C1 segment of cervical spinal cord (tissue), 14 donors: ENCODE results near the gene GPC3.
"Not testable (repeated sequence)": the region's sequence is repeated elsewhere in the genome, so short reads cannot be mapped to it uniquely, and the experiment has no call there.

ENCODE experiments used
- DNase-seq, 14 donors: peaks; one replicate each; lab custom pipeline; 2025; lab: John Stamatoyannopoulos, UW

The GPC3 gene

DNA sequence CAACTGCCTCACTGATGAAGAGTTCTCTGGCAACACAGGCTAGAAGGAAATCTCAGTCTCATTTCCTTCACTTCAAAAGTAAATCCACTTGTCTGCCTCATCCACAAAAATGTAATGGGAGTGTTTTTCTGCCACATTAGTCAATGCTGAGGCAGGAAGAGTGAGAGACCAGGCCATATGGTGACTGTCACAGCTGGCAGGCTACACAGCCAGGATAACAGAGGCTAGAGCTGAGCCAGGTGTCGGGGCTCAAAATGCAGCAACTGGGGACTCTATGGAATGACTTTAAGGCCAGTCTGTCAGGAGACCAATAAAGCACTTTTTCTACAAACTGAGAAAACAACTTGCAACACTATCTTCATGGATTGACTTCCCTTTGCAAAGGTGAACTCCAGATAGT lies 204.2 kb downstream of the GPC3 start:
- DNase-seq: no peak

- no peak for DNase-seq
These were observed 209.3 kb downstream of the GPC3 start for GRCh38 chrX:133776072-133776471.

DNA sequence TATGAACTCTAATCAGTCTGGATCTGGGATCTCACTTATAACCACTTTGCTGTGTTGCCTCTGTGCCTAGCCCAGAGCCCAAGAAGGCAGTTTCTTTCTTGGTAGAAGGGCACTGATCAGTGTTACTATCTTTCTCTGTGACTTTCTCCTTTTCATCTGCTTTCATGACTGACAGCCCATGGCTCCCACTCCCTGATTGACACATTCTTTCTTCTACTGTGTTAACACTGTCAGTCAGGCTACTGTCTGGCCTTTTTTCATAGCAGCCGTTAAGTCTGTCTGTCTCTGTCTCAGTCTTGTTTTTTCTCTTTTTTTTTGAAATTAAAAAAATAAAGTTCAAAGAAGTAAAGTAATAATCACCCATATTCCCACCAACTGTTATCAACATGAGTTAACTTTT lies 210.6 kb downstream of the GPC3 start:
- DNase-seq: no peak

DNA sequence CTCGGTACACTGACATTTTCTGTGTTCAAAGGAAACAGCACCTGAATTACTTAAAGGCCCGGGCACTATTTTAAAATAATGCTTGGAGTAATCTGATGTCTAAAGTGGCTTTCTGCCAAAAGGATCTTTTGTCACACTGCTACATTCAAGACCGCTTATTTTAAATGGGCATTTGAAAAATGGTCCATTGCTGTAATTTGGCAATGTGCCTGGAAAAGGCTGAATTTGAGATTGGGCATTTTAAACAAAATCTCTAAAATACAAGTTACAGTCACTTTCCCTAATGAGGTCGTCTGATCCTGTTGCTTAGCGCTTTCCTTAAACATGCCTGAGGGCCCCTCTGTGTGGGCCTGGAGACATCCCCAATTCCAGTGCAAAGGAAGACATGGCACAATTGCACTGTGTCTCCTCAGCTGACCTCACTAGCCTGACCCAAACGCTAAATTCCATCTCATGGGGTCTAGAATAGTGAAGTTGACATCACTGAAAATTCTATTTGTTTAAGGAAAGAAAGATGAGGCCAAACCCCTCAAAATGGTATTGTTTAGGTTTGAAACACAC lies 214.2 kb downstream of the GPC3 start:
- no peak for DNase-seq

DNA sequence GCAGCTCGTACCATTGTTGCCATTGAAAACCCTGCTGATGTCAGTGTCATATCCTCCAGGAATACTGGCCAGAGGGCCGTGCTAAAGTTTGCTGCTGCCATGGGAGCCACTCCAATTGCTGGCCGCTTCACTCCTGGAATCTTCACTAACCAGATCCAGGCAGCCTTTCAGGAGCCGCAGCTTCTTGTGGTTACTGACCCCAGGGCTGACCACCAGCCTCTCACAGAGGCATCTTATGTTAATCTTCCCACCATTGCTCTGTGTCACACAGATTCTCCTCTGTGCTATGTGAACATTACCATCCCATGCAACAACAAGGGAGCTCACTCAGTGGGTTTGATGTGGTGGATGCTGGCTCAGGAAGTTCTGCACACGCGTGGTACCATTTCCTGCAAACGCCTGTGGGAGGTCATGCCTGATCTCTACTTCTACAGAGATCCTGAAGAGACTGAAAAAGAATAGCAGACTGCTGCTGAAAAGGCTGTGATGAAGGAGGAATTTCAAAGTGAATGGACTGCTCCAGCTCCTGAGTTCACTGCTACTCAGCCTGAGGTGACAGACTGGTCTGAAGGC lies 222.3 kb downstream of the GPC3 start:
- DNase-seq: not testable (repeated sequence)

- DNase-seq: no peak
These were observed 230.7 kb downstream of the GPC3 start for GRCh38 chrX:133754657-133755056.

- DNase-seq: no peak
These were observed 235.4 kb downstream of the GPC3 start for GRCh38 chrX:133749951-133750350.

GRCh38 chrX:133749370-133749769 lies 236.0 kb downstream of the GPC3 start:
- DNase-seq: no peak

GRCh38 chrX:133747196-133747595 lies 238.2 kb downstream of the GPC3 start:
- DNase-seq: no peak

DNA sequence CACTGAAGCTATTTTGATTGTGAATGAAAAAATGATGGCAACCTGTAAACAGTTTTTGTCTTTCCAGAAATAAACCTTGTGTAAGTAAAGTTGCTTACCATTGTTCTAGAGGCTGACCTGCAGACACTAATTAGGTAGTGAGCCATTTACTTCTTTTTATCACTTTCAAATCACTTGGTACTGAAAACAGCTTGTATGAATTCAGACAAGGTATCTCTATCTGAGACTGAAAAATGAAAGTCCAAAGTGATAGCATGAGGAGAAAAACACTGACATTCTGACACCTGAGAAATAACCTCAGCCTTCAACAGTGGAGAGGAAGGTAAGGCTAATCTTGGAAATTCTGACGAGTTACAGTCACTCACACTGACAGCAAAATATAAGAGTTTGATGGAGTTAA lies 238.8 kb downstream of the GPC3 start:
- no peak for DNase-seq

DNA sequence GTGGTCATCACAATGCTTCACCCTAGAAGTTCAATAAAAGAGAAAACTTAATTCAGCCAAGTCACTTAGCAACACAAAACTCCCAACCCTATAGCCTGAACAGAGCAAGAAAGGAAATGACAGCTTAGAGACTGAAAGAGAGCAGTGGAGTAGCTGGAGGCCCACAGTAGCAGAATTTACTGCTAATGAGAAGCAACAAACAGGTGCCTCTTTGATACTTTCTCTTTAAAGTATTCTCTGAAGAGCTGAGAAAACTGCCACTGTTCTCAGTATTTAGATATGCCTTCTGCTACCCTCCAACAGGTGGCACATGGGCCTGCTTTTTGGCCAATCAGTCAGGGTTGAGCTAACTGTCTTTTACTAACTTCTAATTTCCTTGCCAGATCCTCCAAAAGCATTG lies 240.0 kb downstream of the GPC3 start:
- no peak for DNase-seq

DNA sequence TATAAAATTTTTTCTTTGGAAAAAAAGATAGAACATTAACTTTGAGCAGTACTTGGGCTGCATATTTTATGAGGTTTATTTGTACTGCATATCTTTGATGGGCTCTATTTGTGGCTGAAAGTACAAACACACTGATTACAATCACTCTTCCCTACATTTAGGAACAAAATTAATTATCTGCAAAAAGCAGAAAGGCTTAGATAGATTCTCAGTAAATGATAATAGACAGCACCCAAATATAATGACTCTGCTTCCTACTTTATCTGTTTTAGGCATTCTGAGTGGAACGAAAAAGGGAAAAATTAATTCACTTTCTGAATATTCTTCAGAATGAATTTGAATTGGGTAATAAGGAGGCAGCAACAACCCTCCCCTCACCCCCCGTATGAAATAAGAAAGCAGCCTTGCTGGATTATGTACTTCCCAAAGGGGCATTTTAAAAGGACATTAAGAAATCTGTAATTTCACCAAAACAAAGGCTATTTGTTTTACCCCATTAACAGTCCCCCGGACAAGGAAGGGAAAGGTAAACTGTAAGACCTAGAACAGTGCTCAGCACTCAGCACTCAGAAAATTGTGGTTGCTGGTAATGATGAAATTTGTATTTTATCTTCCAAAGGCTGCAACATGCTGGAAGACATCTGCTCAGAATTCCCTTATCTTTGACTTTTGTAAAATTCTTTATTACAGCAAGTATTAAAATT lies 242.6 kb downstream of the GPC3 start:
- no peak for DNase-seq

DNA sequence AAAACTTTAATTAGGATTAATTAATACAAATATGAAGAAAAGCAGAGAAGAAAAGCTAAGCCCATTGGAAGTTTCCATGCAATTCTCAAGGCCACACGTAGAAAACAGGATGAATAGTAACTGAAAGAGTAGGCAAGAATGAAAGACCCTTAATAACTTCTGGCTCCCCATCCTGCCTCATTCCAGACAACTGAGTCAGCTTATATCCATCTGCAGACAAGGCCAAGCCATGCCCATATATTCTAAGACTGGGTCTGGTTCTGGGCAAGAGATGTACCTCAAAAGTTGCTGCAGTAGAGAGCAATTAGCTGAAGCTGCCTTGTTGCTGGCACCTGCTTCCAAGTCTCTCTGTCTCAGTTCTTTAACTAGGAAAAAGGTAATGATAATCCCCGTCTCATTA lies 244.1 kb downstream of the GPC3 start:
- no peak for DNase-seq

GRCh38 chrX:133726642-133727041 lies 258.8 kb downstream of the GPC3 start:
- DNase-seq: no peak

- no peak for DNase-seq
These were observed 259.2 kb downstream of the GPC3 start for GRCh38 chrX:133726211-133726630.

- DNase-seq: no peak
These were observed 261.5 kb downstream of the GPC3 start for GRCh38 chrX:133723930-133724329.

DNA sequence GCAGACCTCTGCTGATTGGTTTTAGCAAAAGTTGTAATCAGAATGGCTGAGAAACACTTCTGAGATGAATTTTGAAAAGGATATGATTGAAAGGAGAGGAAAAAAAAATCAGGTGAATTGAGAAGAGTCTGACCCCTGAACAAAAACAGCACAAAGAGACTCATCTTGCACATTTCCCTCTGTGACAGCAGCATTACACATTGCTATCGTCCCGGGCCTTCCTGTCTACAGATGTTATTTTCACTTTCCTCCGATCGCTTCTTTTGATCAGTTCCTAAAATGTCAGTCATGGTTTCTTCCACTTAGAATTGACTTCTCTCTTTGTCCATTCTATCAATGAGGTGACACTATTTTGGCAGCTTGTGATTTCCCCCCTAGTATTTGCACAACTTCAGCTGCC lies 262.6 kb downstream of the GPC3 start:
- DNase-seq: no peak

GRCh38 chrX:133720269-133720668 lies 265.1 kb downstream of the GPC3 start:
- not testable (repeated sequence) for DNase-seq

GRCh38 chrX:133715715-133716114 lies 269.7 kb downstream of the GPC3 start:
- no peak for DNase-seq

DNA sequence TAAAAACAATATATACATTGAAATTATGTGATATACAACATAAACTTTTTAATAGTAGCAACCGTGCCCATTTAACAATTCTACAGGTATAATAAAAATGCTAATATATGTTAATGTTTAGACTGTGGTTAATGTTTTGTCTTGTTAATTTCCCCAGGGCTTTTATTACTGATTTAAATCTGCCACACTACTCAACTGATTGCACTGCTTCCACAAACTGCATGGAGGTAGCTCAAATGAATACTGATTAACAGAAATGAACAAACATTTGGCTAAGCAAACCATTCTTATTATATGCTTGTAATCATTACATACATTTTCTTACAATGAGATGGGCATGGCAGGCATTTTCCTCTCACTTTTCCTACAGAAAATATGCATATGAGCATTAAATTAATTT lies 275.9 kb downstream of the GPC3 start:
- no peak for DNase-seq

- no peak for DNase-seq
These were observed 278.5 kb downstream of the GPC3 start for GRCh38 chrX:133706890-133707289.

GRCh38 chrX:133702230-133702629 lies 283.2 kb downstream of the GPC3 start:
- DNase-seq: no peak

DNA sequence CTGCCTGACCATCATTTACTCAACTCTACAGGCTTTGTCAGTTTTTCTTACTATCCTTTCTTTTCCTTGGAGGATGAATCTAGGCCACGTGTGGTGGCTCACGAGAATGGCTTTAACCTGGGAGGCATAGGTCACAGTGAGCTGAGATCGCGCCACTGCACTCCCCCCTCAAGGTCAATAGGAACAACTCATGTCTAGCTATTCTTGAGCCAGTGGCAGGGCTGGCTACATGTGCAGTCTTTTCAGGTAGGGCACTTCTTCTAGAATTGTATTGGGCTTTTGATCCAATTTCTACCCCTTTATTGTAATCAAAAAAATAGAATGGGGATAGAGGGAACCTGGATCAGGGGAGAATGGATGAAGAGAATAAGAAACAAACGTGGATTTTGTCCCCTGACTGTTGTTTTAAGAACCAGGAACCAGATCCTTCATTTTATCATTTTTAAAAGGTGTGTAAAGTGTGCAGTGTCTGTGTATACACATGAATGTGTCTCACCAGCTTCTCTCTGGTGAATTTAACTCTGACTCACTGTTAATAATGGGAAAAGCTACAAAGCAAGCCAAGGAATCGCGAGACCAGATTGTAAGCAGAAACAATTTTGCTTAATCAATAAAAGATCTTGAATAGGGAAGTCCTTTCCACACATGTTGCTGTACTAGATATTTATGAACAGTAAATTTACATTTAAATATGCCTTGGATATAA lies 286.2 kb downstream of the GPC3 start:
- no peak for DNase-seq
